GM19238 (cell line): Measurements from ENCODE around the gene ENO4.
A peak's percentile ranks its signal among the peaks of the same experiment; 100 is the strongest.

Experiments used
- DNase-seq: peaks from one replicate; pipeline ENCODE4 v3.0.0; 2011; ENCODE audit warnings: low spot score; ENCODE audit not compliant: insufficient read length

ENO4 gene

GRCh38 chr10:116831086-116831485, 18.2 kb upstream of the ENO4 start:
- DNase-seq, result no peak

GRCh38 chr10:116831790-116832189, 17.5 kb upstream of the ENO4 start:
- DNase-seq, result no peak

DNA sequence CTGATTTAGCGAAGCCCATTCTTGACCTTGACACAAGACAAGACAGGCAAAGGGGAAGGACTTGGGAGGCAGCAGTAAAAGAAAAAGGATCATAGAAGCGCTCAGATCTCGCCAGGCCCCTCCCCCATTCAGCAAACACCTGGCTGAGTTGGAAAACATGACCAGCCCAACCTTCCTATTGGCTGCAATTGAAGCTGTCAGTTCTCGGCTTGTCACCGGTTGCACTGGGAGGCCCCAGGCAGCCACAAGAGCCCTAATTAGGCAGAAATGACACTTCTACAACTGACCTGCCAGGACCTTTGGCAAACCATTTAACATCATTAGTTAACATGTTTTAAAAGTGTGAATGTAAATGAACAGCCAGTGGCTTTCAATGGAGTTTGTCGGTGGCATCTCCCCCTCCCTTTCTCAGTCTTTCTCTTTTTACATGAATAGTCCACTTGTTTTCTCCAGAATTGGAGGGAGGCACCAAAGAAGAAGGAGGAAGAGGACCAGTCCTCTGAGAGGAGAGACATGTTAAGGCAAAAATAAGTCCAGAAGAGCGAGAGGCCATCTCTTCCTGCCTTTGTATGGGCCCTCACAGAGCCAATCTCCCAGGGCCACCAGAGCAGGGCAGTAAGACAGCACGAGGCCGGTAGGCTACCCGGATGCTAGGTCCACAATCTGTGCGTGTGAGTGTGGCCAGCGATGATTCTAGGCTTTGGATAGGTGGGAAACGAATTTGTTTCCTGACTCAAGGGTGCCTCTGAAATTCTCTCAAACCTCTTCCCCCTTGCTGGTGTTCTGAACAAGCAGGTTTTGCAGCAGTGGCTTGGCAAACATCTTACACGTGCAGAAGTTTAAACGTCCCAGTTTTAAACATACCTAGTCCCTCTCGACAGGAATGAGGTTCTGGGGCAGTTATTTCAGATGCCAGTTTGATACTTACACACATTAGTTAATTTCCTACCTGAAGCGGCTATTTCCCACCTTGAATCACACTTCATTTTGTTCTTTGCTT, 15.0 kb upstream of the ENO4 start:
- DNase-seq, result no peak

- DNase-seq, result no peak
These were observed 13.6 kb upstream of the ENO4 start for GRCh38 chr10:116835658-116836057.

GRCh38 chr10:116836083-116836482, 13.2 kb upstream of the ENO4 start:
- DNase-seq, result no peak

GRCh38 chr10:116836902-116837523, 12.3 kb upstream of the ENO4 start:
- DNase-seq, result no peak

DNA sequence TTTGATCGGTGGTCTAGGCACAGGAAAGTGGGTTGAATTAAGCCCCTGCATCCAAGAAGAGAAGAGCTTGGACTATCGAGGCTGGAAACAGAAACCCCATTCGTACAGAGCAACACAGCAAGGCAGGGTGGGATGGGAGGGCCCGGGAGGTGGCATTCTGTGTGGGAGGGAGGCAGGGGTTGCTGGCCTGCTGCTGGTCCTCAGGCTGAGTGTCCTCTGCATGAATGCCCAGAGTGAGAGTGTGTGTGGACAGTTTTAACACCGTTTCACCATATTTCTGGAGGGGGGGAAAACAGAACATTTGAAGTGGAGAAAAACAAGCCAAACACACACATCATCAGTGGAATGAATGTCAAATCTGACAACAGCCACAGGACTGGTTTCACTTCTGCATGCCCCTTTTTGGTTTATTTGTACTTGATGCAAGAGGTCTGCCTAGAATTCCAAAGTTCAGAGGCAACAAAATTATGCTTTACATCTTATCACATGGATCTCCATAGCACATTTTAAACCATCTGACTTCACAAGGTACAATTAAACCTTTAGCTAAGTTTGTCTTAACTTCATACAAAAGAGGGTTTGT, 11.1 kb upstream of the ENO4 start:
- no peak for DNase-seq

GRCh38 chr10:116840389-116841075, 8.8 kb upstream of the ENO4 start:
- no peak for DNase-seq

DNA sequence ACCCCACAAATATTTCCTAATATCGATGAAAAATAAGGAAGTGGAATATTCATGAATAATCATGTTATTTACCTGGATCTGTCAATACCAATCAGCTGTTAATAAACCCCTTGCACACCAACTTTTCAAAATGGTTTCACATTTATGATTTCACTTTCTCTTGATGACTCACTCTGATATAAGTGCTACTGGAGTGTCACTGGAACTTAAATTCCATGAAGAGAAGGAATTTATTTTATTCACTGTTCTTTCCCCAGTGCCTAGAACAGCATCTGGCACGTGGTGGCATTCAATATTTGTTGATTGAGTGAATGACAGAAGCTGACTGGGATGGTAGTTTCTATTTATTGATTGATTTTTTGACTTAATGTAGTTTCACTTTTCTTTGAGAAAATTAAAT, 3.5 kb upstream of the ENO4 start:
- DNase-seq, result no peak

DNA sequence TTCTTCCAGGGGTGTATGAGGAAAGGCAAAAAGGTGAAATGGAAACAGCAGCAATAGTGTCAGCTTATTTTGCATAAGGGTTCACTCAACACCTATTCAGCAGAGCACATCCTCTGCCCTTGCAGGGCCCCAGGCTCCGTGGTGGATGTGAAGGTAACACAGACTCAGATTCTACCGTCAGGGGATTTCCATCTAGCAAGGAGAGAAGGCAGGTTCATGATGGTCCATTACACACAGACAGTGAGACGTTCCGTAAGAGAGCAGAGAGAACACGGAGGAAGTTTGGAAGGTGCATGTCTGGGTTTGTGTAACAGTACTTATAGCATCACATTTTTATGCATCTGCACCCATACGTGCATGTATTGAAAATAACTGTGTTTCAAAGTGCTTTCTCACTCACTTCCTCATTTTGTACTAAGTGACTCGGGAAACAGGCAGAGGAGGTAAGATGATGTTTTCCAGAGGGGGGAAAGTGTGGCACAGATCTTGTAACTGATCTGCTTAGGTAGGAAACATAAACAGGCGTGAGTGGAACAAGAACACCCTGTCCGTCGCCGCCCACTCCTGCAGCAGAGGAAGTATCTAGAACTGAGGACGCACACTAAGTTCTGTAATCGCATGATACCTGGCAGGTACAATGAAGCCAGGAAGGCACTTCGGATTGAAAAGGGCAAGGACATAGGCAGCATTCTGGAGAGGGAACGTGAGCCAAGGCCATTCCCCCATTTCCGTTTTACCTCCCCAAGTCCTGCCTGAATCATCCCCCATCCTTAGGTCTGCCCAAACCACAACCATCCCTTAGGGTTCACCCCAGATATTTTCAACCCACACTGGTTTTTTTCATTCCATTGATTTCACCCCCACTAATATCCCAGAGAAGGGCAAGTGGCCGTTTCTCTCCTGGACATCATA, 1.0 kb upstream of the ENO4 start:
- DNase-seq, result peak; percentile 16

GRCh38 chr10:116848944-116849247, 403 bp upstream of the ENO4 start:
- no peak for DNase-seq

DNA sequence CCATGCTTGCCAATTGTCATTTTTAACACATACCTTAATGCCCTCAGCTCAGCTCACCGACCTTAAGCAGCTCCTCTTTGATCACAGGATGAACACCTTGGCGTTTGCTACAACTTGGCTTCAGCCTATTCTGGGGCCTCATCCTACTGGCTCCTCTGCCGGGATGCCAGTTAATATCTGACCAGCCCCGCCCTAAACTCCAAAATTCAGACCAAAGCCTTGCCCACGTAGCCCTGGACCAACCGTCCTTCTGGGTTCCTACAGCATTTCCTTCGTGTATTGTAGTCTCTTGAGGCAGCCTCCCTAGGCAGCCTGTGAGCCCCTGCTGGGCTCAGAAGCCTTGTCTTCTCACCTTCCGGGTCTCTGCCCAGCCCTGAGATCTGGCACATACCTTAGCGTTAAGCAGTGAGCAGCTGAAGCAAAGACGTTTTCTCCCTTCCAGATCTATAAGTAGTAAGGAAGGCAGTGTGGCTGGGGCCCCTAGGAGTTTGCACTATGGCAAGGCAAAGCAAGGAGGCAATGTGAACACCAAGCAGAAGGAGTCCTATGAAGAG, 836 bp downstream of the ENO4 start:
- DNase-seq, result no peak

GRCh38 chr10:116852246-116852645, 2.9 kb downstream of the ENO4 start:
- no peak for DNase-seq

DNA sequence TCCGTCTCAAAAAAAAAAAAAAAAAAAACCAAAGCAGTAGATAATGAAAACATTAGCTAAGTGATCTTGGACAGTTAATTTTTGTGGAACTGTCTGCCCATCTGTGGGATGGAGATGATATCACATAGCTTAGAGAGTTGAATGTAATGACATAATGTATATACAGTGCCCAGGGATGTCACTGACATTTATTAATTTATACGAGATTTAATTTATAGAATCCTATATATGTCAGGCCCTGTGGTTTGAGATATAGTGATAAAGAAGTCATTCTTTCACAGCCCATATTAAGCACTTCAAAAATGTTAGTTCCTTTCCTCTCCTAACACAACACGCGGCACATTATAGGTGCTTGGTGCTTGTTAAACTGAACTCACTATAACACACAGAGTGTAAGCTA, 4.0 kb downstream of the ENO4 start:
- DNase-seq, result no peak

GRCh38 chr10:116853701-116854100, 4.4 kb downstream of the ENO4 start:
- no peak for DNase-seq

GRCh38 chr10:116857156-116857555, 7.9 kb downstream of the ENO4 start:
- no peak for DNase-seq

DNA sequence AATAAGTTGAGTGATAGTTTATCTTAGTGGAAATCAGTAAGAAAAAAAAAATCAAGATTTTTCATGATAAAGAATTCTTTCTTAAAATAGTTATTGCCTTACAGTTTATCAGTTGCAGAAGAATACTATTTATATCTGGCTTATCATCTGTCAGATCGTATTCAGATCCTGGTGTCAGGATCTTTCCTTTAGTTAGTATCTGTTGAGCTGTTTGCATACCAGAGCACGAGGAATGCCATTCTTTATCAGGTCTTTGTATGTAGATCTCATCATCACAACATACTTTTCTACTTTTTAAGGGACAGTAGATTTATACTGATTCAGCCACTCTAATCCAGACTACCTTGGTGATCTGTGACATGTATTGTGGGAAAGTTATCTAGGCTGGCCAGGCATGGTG, 12.5 kb downstream of the ENO4 start:
- DNase-seq, result no peak

- DNase-seq, result no peak
These were observed 15.1 kb downstream of the ENO4 start for GRCh38 chr10:116864436-116864835.

- no peak for DNase-seq
These were observed 16.8 kb downstream of the ENO4 start for GRCh38 chr10:116866066-116866465.

DNA sequence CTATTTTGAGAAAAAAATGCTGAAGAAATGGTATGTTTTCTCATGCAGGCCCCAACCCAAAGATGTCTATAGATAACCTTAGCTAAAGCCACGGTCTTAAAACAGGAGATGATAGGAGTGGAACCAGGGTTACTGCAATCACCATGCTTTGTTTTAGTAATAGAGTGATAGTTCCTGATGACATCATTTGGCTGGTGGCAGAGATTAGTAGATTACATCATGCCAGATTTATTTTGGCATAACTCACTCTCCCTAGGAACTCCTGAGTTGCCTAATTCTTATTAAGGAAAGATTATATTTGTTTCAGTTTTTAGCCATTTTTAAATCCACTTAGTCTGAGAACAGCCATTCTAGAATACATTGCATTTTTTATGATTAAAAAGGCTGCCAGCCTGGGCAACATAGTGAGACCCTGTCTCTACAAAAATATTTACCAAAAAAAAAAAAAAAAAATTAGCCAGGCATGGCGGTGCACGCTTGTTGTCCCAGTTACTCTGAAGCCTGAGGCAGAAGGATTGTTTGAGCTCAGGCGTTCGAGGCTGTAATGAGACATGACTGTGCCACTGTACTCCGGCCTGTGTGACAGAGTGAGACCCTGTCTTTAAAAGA, 17.8 kb downstream of the ENO4 start:
- DNase-seq, result no peak
